NCI-H2107 (cell line): ENCODE measurements around the gene LHFPL4.
"Not testable (repeated sequence)": the region's sequence is repeated elsewhere in the genome, so short reads cannot be mapped to it uniquely, and the experiment has no call there.

ENCODE experiments used
- DNase-seq: peaks from one replicate; lab custom pipeline; 2025; lab: John Stamatoyannopoulos, UW

LHFPL4 gene

DNA sequence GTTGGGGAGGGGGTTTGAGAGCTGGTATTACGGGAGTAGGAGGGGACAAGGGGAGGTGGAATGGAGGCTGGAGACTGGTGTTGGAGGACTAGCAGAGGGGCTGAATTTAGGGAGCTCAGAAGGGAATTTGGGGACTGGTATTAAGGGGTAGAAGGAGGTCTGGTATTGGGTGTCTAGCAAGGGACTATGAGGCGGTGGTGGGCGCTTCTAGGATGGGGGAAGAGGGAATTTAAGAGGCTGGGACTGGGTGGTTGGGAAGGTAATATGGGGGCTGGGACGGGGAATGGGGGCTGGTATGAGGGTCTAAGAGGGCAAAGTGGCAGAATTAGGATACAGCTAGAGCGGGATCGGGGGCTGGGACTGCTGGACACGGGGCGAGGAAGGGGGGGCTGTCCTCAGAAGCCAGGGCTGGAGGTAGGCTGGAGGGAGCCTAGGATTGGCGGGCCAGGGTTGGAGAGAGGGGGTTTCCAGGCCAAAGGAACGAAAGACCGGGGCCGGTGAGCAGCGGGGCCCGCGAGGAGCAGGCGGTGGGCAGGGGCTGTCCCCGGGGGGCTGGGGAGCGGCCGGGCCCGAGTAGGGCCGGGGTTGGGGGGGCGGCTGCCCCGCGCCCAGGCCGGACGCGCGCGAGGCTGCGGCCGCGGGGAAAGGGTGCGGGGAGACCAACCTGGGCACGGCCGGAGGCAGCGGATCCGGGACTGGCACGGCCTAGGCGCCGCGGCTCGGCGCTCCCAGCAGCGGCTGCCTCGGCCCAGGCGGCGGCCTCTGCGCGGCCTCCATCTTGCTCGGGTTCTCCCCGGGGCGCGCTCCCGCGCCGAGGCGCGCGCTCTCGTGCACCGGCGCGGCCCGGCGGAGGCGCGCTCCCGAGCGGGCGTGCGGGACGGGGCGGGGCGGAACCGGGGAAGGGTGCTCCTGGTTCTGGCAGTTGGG is at the start of gene LHFPL4:
Gene LHFPL4 (minus strand): TSS at position 802 of the 927 bp plus-strand sequence. CDS start 1,143 bp downstream, outside the sequence.
- DNase-seq = no peak

GRCh38 chr3:9602620-9603019 is 49.0 kb upstream of the LHFPL4 start:
- DNase-seq = no peak

DNA sequence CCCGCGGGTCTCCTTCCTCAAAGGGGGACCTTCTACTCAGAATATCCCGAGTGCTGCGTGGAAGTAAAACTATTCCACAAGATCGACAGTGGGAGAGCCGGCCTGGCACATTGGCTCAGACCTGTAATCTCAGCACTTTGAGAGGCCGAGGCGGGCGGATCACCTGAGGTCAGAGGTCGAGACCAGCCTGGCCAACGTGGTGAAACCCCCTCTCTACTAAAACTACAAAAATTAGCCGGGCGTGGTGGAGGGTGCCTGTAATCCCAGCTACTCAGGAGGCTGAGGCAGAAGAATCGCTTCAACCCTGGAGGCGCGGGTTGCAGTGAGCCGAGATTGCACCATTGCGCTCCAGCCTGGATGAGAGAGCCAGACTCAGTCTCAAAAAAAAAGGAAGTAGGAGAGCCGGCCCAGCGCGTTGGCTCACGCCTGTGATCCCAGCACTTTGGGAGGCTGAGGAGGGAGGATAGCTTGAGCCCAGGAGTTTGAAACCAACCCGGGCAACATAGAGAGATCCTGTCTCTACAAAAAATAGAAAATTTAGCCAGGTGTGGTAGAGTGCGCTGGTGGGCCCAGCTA is 47.5 kb upstream of the LHFPL4 start:
- not testable (repeated sequence) for DNase-seq

DNA sequence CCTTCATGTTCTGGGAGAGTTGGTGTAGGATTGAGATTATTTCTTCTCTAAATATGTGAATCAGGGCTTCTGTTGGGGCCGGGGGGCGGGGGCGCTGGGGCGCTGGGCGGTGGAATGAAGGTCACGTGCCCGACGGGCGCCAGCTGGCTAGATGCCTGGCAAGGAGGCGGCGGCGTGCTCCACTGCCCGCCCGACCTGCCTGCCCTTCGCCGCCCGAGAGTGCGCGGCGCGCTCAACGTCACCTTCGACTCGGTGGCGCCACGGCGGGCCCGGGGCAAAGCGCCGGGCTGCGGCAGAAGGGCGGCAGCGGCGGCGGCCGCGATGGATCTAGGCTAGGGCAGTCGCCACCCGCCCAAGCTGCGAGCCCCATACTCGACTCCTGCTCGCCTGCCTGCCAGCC is 47.0 kb upstream of the LHFPL4 start:
- no peak for DNase-seq

GRCh38 chr3:9598783-9599387 is 45.3 kb upstream of the LHFPL4 start:
- DNase-seq = no peak

GRCh38 chr3:9595877-9596276 is 42.3 kb upstream of the LHFPL4 start:
- DNase-seq = no peak

DNA sequence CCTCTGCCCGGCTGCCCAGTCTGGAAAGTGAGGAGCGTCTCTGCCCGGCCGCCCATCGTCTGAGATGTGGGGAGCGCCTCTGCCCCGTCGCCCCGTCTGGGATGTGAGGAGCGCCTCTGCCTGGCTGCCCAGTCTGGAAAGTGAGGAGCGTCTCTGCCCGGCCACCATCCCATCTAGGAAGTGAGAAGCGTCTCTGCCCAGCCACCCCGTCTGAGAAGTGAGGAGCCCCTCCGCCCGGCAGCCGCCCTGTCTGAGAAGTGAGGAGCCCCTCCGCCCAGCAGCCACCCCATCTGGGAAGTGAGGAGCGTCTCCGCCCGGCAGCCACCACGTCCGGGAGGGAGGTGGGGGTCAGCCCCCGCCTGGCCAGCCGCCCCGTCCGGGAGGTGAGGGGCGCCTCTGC is 38.2 kb upstream of the LHFPL4 start:
- not testable (repeated sequence) for DNase-seq

DNA sequence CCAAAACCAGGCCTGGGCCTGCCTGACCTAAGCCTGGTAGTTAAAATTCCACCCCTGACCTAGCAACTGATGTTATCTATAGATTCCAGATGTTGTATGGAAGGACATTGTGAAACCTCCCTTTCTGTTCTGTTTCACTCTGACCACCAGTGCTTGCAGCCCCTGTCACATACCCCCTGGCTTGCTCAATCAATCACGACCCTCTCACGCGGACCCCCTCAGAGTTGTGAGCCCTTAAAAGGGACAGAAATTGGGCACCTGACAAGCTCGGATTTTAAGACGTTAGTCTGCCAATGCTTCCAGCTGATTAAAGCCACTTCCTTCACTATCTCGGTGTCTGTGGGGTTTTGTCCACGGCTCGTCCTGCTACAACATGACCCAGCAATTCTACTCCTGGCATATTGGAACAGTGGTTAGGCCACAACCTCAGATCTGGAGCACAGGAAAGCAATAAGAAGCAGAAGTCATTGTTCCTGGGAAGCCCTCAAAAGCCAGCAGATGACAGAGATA is 36.7 kb upstream of the LHFPL4 start:
- DNase-seq = no peak

GRCh38 chr3:9583792-9584191 is 30.2 kb upstream of the LHFPL4 start:
- DNase-seq = no peak

GRCh38 chr3:9583371-9583770 is 29.7 kb upstream of the LHFPL4 start:
- no peak for DNase-seq

GRCh38 chr3:9582332-9582731 is 28.7 kb upstream of the LHFPL4 start:
- no peak for DNase-seq

GRCh38 chr3:9581742-9582141 is 28.1 kb upstream of the LHFPL4 start:
- DNase-seq = no peak

- no peak for DNase-seq
Observed at GRCh38 chr3:9569054-9569453, 15.4 kb upstream of the LHFPL4 start.

DNA sequence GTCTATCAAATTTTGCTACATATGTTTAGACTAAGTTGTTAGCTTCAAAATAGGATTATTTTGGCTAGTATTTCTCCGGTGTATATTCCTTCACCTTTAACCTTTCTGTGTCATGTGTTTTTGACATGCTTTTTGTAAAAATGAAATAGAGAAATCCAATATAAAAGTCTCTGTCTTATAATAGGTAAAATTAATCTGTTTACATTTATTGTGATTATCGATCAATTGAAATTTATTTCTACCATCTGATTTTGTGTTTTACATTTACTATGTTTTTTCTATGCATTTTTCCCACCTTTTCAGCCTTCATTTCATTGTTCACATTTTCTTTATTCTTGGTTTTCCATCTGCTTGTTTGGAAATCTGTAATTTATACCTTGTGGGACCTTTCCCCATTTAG is 11.7 kb upstream of the LHFPL4 start:
- no peak for DNase-seq

- DNase-seq = no peak
Observed at GRCh38 chr3:9563851-9564250, 10.2 kb upstream of the LHFPL4 start.

DNA sequence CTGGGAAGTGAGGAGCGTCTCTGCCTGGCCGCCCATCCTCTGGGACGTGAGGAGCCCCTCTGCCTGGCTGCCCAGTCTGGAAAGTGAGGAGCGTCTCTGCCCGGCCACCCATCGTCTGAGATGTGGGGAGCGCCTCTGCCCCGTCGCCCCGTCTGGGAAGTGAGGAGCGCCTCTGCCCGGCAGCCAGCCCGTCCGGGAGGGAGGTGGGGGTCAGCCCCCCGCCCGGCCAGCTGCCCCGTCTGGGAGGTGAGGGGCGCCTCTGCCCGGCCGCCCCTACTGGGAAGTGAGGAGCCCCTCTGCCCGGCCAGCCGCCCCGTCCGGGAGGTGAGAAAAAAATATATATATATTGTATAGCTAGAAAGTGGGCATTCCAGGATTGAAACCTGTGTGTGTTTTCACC is 6.4 kb upstream of the LHFPL4 start:
- DNase-seq = not testable (repeated sequence)

DNA sequence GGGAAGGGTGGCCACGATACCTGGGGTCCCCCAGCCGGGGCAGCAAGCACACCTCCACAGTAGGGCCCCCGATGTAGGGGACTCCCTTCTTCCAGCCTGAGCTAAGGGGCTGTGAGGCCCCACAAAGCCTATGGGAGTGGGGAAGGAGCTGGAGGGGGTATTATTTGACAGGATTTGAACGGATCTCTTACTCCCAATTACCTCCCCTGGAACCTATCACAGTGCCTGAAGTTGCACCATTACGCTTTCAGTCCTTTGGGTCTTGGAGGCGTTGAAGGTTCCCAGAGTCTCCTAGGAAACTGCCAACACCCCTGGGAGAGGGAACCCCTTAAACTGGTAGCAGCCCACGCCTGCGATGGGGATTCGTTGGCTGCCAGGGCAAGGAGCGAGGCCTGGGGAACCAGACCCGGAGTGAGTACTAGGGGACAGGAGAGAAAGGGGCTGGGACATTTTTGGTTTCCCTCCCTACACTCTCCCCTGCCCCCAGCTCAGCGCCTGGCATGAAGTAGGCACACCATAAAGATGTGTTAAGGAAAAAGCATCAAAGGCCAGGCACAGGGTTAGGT is 409 bp upstream of the LHFPL4 start:
- DNase-seq = no peak

- no peak for DNase-seq
Observed at GRCh38 chr3:9552252-9552999, 1.2 kb downstream of the LHFPL4 start.

DNA sequence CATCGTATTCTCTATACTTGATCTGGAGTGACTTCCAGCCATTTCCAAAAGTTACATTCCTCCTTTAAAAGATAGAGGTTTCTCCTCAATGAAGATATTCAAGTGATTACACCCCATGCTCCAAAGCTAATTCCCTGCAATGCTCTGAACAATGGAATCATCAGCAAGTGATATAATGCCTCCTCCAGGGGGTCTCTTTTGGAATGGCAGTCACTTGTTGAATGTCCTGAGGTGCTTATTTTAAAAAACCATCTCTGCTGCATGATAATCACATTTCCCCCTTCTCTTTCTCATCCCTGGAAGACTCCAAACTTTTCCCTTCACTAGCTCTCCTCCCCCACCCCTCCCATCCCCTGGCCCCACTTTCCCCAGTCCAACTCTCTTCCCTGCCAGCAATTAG is 2.6 kb downstream of the LHFPL4 start:
- no peak for DNase-seq

- no peak for DNase-seq
Observed at GRCh38 chr3:9549600-9549999, 4.0 kb downstream of the LHFPL4 start.

DNA sequence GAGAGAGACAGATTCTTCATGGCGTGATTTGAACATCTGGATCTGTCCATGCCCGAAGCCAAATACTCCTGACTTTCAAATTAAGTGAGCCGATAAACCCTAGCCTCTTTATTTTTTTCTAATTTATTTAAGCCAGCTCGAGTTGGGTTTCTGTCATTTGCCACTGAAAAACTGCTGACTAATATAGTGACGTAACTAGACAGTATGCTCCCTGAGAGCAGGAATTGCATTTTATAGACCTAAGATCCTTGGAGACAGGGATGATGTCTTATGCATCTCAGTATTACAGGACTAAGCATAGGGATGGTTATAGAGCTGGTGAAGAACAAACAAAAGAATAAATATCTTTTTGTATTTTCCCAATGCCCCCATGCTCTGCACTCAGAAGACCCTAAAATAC is 4.6 kb downstream of the LHFPL4 start:
- DNase-seq = no peak

GRCh38 chr3:9542182-9542581 is 11.4 kb downstream of the LHFPL4 start:
- DNase-seq = no peak
